Neural progenitor cell (in vitro differentiated cells): ENCODE results near the gene IRS1. TPM values are rescaled to one million over a fixed set of nuclear protein-coding genes. Genes with fewer than 3 reads are reported as not detected.

Source experiments
- DNase-seq: peaks from one replicate; pipeline ENCODE4 v3.0.0-alpha.2; 2016; ENCODE audit warnings: low spot score
- H2AFZ ChIP-seq: fragments of 200-600 bp; sonication (generic); replicated peaks from 2 replicates; pipeline ENCODE4 v1.6.1; 2016; ENCODE audit warnings: antibody characterized with exemption
- H3F3A ChIP-seq: fragments of 200-600 bp; sonication (generic); 2 replicates; pipeline ENCODE4 v1.6.1; 2016; ENCODE audit warnings: antibody characterized with exemption, low read depth
- H3K27ac ChIP-seq: fragments of 200-600 bp; sonication (generic); 2 replicates; pipeline ENCODE4 v1.5.1; 2016; ENCODE audit warnings: mild to moderate bottlenecking
- H3K27me3 ChIP-seq: fragments of 200-600 bp; sonication (generic); 2 replicates; pipeline ENCODE4 v1.6.1; 2016; ENCODE audit warnings: mild to moderate bottlenecking, moderate library complexity
- H3K36me3 ChIP-seq: fragments of 200-600 bp; sonication (generic); 2 replicates; pipeline ENCODE4 v1.5.1; 2016
- H3K4me1 ChIP-seq: fragments of 200-600 bp; sonication (generic); 2 replicates; pipeline ENCODE4 v1.6.1; 2016; ENCODE audit warnings: mixed run types
- H3K4me2 ChIP-seq: fragments of 200-600 bp; sonication (generic); 2 replicates; pipeline ENCODE4 v1.6.1; 2016
- H3K4me3 ChIP-seq: fragments of 200-600 bp; sonication (generic); 2 replicates; pipeline ENCODE4 v1.5.1; 2016
- H3K79me2 ChIP-seq: fragments of 200-600 bp; sonication (generic); 2 replicates; pipeline ENCODE4 v1.6.1; 2016; ENCODE audit warnings: low read depth
- H3K9ac ChIP-seq: fragments of 200-600 bp; sonication (generic); 2 replicates; pipeline ENCODE4 v1.6.1; 2016
- H3K9me3 ChIP-seq: fragments of 200-600 bp; sonication (generic); 2 replicates; pipeline ENCODE4 v1.5.1; 2016; ENCODE audit warnings: low read depth
- H4K20me1 ChIP-seq: fragments of 200-600 bp; sonication (generic); 2 replicates; pipeline ENCODE4 v1.6.1; 2016; ENCODE audit warnings: low read depth
- H3K27ac Mint-ChIP-seq: 3 replicates; pipeline ENCODE4 v1.8.0; 2021; ENCODE audit warnings: mixed read lengths
- H3K27me3 Mint-ChIP-seq: 2 replicates; pipeline ENCODE4 v1.8.0; 2022; ENCODE audit warnings: low read depth, mild to moderate bottlenecking, inconsistent platforms, moderate library complexity, mixed read lengths; ENCODE audit not compliant: insufficient read depth
- H3K36me3 Mint-ChIP-seq: 3 replicates; pipeline ENCODE4 v1.8.0; 2021; ENCODE audit warnings: mixed read lengths
- H3K4me1 Mint-ChIP-seq: 3 replicates; pipeline ENCODE4 v1.8.0; 2021; ENCODE audit warnings: mixed read lengths
- H3K4me3 Mint-ChIP-seq: 3 replicates; pipeline ENCODE4 v1.8.0; 2021; ENCODE audit warnings: mild to moderate bottlenecking, moderate library complexity, mixed read lengths
- H3K9me3 Mint-ChIP-seq: 3 replicates; pipeline ENCODE4 v1.8.0; 2020; ENCODE audit warnings: mixed read lengths
- CTCF ChIP-seq: fragments of 200-600 bp; sonication (generic); IDR thresholded peaks from 2 replicates; pipeline ENCODE4 v1.5.1; 2017; ENCODE audit warnings: antibody characterized with exemption, mild to moderate bottlenecking
- EZH2 ChIP-seq: fragments of 200-600 bp; sonication (generic); IDR thresholded peaks from 2 replicates; pipeline ENCODE4 v1.6.1; 2017; ENCODE audit warnings: antibody characterized with exemption, mild to moderate bottlenecking, moderate library complexity
- EZH2phosphoT487 ChIP-seq: fragments of 200-600 bp; sonication (generic); IDR thresholded peaks from 2 replicates; pipeline ENCODE4 v1.6.1; 2017; ENCODE audit warnings: antibody characterized with exemption
- total RNA-seq: library from RNA; depleted of rRNA; stranded (reverse); fragments of >200 nt; gene quantifications from 2 replicates; pipeline ENCODE4 v1.2.3, GENCODE V29; 2015; ENCODE audit warnings: low replicate concordance

Gene IRS1
- total RNA-seq, 1 donor from 2014 or later = 8.4 TPM

- Mint-ChIP-seq H3K27me3 (no peaks in the 10 kb centered on the region), H3K4me3 (no peak overlapping the region), H3K27ac (no peak overlapping the region), H3K4me1 (peaks cover 27% of the 10 kb centered on the region), H3K36me3 (no peaks in the 10 kb centered on the region), H3K9me3 (no peaks in the 10 kb centered on the region)
- H3K4me2 ChIP-seq = no peak overlapping the region
- H3K27ac ChIP-seq = no peak overlapping the region
- H3K4me1 ChIP-seq = peaks cover 4% of the 10 kb centered on the region
- no peak overlapping the region for H3K9ac ChIP-seq
- no peaks in the 10 kb centered on the region for H4K20me1 ChIP-seq
- TF ChIP-seq EZH2 (no peak), EZH2phosphoT487 (no peak), CTCF (no peak)
- no peaks in the 10 kb centered on the region for H3K9me3 ChIP-seq
- H3K27me3 ChIP-seq = no peaks in the 10 kb centered on the region
- H3K36me3 ChIP-seq = no peaks in the 10 kb centered on the region
- H3K79me2 ChIP-seq = no peaks in the 10 kb centered on the region
- no peak for DNase-seq
- no peak overlapping the region for H3K4me3 ChIP-seq
- H3F3A ChIP-seq = no peaks in the 10 kb centered on the region
- H2AFZ ChIP-seq = no peak overlapping the region
These were observed 78.1 kb downstream of the IRS1 start for GRCh38 chr2:226721541-226721940.

- Mint-ChIP-seq H3K27ac (no peak overlapping the region), H3K36me3 (no peaks in the 10 kb centered on the region), H3K4me1 (peaks cover 22% of the 10 kb centered on the region), H3K27me3 (no peaks in the 10 kb centered on the region), H3K4me3 (no peak overlapping the region), H3K9me3 (no peaks in the 10 kb centered on the region)
- Histone ChIP-seq H3K4me2 (no peak overlapping the region), H3K4me1 (peaks cover 4% of the 10 kb centered on the region), H3K27ac (no peak overlapping the region), H4K20me1 (no peaks in the 10 kb centered on the region), H3K4me3 (no peak overlapping the region), H3F3A (no peaks in the 10 kb centered on the region), H3K79me2 (no peaks in the 10 kb centered on the region), H3K9ac (no peak overlapping the region), H3K9me3 (no peaks in the 10 kb centered on the region), H3K36me3 (no peaks in the 10 kb centered on the region), H2AFZ (no peak overlapping the region), H3K27me3 (no peaks in the 10 kb centered on the region)
- TF ChIP-seq EZH2 = no peak
- no peak for TF ChIP-seq CTCF
- no peak for TF ChIP-seq EZH2phosphoT487
- peak; percentile 16 for DNase-seq
These were observed 78.7 kb downstream of the IRS1 start for GRCh38 chr2:226720948-226721347.

- no peak overlapping the region for H2AFZ ChIP-seq
- H3K9me3 Mint-ChIP-seq = no peaks in the 10 kb centered on the region
- H3K36me3 Mint-ChIP-seq = no peaks in the 10 kb centered on the region
- H3K27ac ChIP-seq = no peak overlapping the region
- H3K36me3 ChIP-seq = no peaks in the 10 kb centered on the region
- no peaks in the 10 kb centered on the region for H3K27me3 ChIP-seq
- H3F3A ChIP-seq = no peaks in the 10 kb centered on the region
- no peak overlapping the region for H3K4me3 ChIP-seq
- H3K79me2 ChIP-seq = no peaks in the 10 kb centered on the region
- H3K9ac ChIP-seq = no peak overlapping the region
- H3K4me1 ChIP-seq = no peaks in the 10 kb centered on the region
- no peaks in the 10 kb centered on the region for H4K20me1 ChIP-seq
- peaks cover 2% of the 10 kb centered on the region for H3K27me3 Mint-ChIP-seq
- H3K4me1 Mint-ChIP-seq = peaks cover 7% of the 10 kb centered on the region
- no peak overlapping the region for H3K4me2 ChIP-seq
- H3K27ac Mint-ChIP-seq = no peak overlapping the region
- TF ChIP-seq CTCF (no peak), EZH2 (no peak), EZH2phosphoT487 (no peak)
- H3K4me3 Mint-ChIP-seq = no peak overlapping the region
- H3K9me3 ChIP-seq = no peaks in the 10 kb centered on the region
- no peak for DNase-seq
These were observed 81.9 kb downstream of the IRS1 start for GRCh38 chr2:226717719-226718118.

- Histone ChIP-seq H3K36me3 (no peaks in the 10 kb centered on the region), H3K4me1 (no peaks in the 10 kb centered on the region), H3K79me2 (no peaks in the 10 kb centered on the region), H3K9me3 (no peaks in the 10 kb centered on the region), H3K9ac (no peak overlapping the region), H3K4me2 (no peak overlapping the region), H4K20me1 (no peaks in the 10 kb centered on the region), H2AFZ (no peak overlapping the region), H3K27me3 (no peaks in the 10 kb centered on the region), H3F3A (no peaks in the 10 kb centered on the region), H3K27ac (no peak overlapping the region), H3K4me3 (no peak overlapping the region)
- TF ChIP-seq EZH2phosphoT487 = no peak
- DNase-seq = no peak
- Mint-ChIP-seq H3K9me3 (no peaks in the 10 kb centered on the region), H3K4me3 (no peak overlapping the region), H3K36me3 (no peaks in the 10 kb centered on the region), H3K27me3 (peaks cover 2% of the 10 kb centered on the region), H3K27ac (peak overlapping the region; percentile 28), H3K4me1 (peaks cover 6% of the 10 kb centered on the region)
These were observed 83.5 kb downstream of the IRS1 start for GRCh38 chr2:226716126-226716525.
